SK-N-SH treated with all-trans-retinoic acid at 6 μM for 48 hours (cell line): ENCODE data around the gene CD6.

Experiments
- BACH2 ChIP-seq: fragments of 250-450 bp; sonication (Bioruptor Pico); IDR thresholded peaks from 2 replicates; pipeline ENCODE4 v1.9.0; 2021; ENCODE audit warnings: mild to moderate bottlenecking, borderline replicate concordance
- SNAI2 ChIP-seq: fragments of 250-450 bp; sonication (Bioruptor Pico); IDR thresholded peaks from 2 replicates; pipeline ENCODE4 v1.5.0; 2020; ENCODE audit warnings: mild to moderate bottlenecking, moderate library complexity
- TSHZ2 ChIP-seq: fragments of 250-450 bp; sonication (Bioruptor Pico); IDR thresholded peaks from 2 replicates; pipeline ENCODE4 v1.5.0; 2020; ENCODE audit warnings: mild to moderate bottlenecking, moderate library complexity

CD6 gene

GRCh38 chr11:61069427-61069826 lies 97.9 kb downstream of the CD6 start (continued):
- TF ChIP-seq TSHZ2 (CRISPR knock-in tag) = no peak
- no peak for TF ChIP-seq BACH2 (CRISPR knock-in tag)
- TF ChIP-seq SNAI2 (CRISPR knock-in tag) = no peak
